ENCODE results near the gene LRRC3.

LRRC3 gene

GRCh38 chr21:44496564-44497550 is 41.5 kb downstream of the LRRC3 start:
- no peak for TF ChIP-seq GATA2 (IDR thresholded peaks at IDR 0.05; ENCODE audit: low read depth, low read length)
- no peak for TF ChIP-seq GATA3 (IDR thresholded peaks at IDR 0.05; ENCODE audit: low read depth, low read length)

- TF ChIP-seq GATA3 (IDR thresholded peaks at IDR 0.05; ENCODE audit: low read depth, low read length) (no peak), GATA2 (IDR thresholded peaks at IDR 0.05; ENCODE audit: low read depth, low read length) (no peak)
Measured at GRCh38 chr21:44497703-44498126, 42.4 kb downstream of the LRRC3 start.

- no peak for TF ChIP-seq GATA3 (IDR thresholded peaks at IDR 0.05; ENCODE audit: low read depth, low read length)
- TF ChIP-seq GATA2 (IDR thresholded peaks at IDR 0.05; ENCODE audit: low read depth, low read length) = no peak
Measured at GRCh38 chr21:44498280-44499210, 43.2 kb downstream of the LRRC3 start.

GRCh38 chr21:44499211-44499560 is 43.9 kb downstream of the LRRC3 start:
- TF ChIP-seq GATA3 (IDR thresholded peaks at IDR 0.05; ENCODE audit: low read depth, low read length) (no peak), GATA2 (IDR thresholded peaks at IDR 0.05; ENCODE audit: low read depth, low read length) (no peak)

- TF ChIP-seq GATA3 (IDR thresholded peaks at IDR 0.05; ENCODE audit: low read depth, low read length) = no peak
- TF ChIP-seq GATA2 (IDR thresholded peaks at IDR 0.05; ENCODE audit: low read depth, low read length) = no peak
Measured at GRCh38 chr21:44499631-44500030, 44.3 kb downstream of the LRRC3 start.

GRCh38 chr21:44500111-44500510 is 44.8 kb downstream of the LRRC3 start:
- no peak for TF ChIP-seq GATA2 (IDR thresholded peaks at IDR 0.05; ENCODE audit: low read depth, low read length)
- TF ChIP-seq GATA3 (IDR thresholded peaks at IDR 0.05; ENCODE audit: low read depth, low read length) = no peak

- TF ChIP-seq GATA3 (IDR thresholded peaks at IDR 0.05; ENCODE audit: low read depth, low read length) = no peak
- no peak for TF ChIP-seq GATA2 (IDR thresholded peaks at IDR 0.05; ENCODE audit: low read depth, low read length)
Measured at GRCh38 chr21:44502171-44502958, 47.1 kb downstream of the LRRC3 start.

GRCh38 chr21:44503901-44504399 is 48.6 kb downstream of the LRRC3 start:
- no peak for TF ChIP-seq GATA2 (IDR thresholded peaks at IDR 0.05; ENCODE audit: low read depth, low read length)
- no peak for TF ChIP-seq GATA3 (IDR thresholded peaks at IDR 0.05; ENCODE audit: low read depth, low read length)

GRCh38 chr21:44505673-44506278 is 50.5 kb downstream of the LRRC3 start:
- TF ChIP-seq GATA3 (IDR thresholded peaks at IDR 0.05; ENCODE audit: low read depth, low read length) (no peak), GATA2 (IDR thresholded peaks at IDR 0.05; ENCODE audit: low read depth, low read length) (no peak)

GRCh38 chr21:44506279-44507255 is 51.3 kb downstream of the LRRC3 start:
- TF ChIP-seq GATA2 (IDR thresholded peaks at IDR 0.05; ENCODE audit: low read depth, low read length) (no peak), GATA3 (IDR thresholded peaks at IDR 0.05; ENCODE audit: low read depth, low read length) (no peak)

- TF ChIP-seq GATA2 (IDR thresholded peaks at IDR 0.05; ENCODE audit: low read depth, low read length) = no peak
- no peak for TF ChIP-seq GATA3 (IDR thresholded peaks at IDR 0.05; ENCODE audit: low read depth, low read length)
Measured at GRCh38 chr21:44507673-44508425, 52.5 kb downstream of the LRRC3 start.

Data from SH-SY5Y (cell line).